GM12878 (cell line): Measurements from ENCODE around the gene KLHL5.

ENCODE experiments used
- NFYA ChIP-seq: IDR thresholded peaks from 2 replicates; pipeline ENCODE4 v1.6.1; 2011; ENCODE audit warnings: low read depth, mild to moderate bottlenecking, low read length, improper control_type of control experiment, borderline replicate concordance
- POLR2A ChIP-seq: IDR thresholded peaks from 2 replicates; pipeline ENCODE4 v1.6.1; 2011; ENCODE audit warnings: low read depth, mild to moderate bottlenecking, low read length
- RAD51 ChIP-seq: fragments of 450-650 bp; IDR thresholded peaks from 2 replicates; pipeline ENCODE4 v1.6.1; 2016; ENCODE audit warnings: moderate library complexity, mild to moderate bottlenecking, inconsistent platforms
- ZSCAN29 ChIP-seq: fragments of 450-650 bp; IDR thresholded peaks from 2 replicates; pipeline ENCODE4 v1.6.1; 2017; ENCODE audit warnings: mild to moderate bottlenecking, moderate library complexity
- TF ChIP-seq, protein P1 (sequence below): IDR thresholded peaks from 2 replicates; pipeline ENCODE4 v1.6.1; 2012; ENCODE audit warnings: low read depth, low read length, improper control_type of control experiment
- TF ChIP-seq, protein P2 (sequence below), 3 experiments: IDR thresholded peaks in 2 of 3; conservative IDR thresholded peaks in 1 of 3; 2 replicates each; pipeline ENCODE4 v1.5.1; 2011; ENCODE audit warnings: low read depth in 3 of 3, low read length in 3 of 3, mild to moderate bottlenecking in 3 of 3, control low read depth in 2 of 3, moderate library complexity in 2 of 3, inconsistent platforms in 1 of 3, mixed read lengths in 1 of 3; ENCODE audit not compliant: control insufficient read depth in 2 of 3, insufficient read depth in 1 of 3; ENCODE audit errors: extremely low read depth in 1 of 3

GRCh38 chr4:39126256-39127095 lies 64.4 kb downstream of the KLHL5 start:
- TF ChIP-seq POLR2A (no peak), ZSCAN29 (no peak), NFYA (no peak), RAD51 (no peak)
- TF ChIP-seq, protein P1, sequence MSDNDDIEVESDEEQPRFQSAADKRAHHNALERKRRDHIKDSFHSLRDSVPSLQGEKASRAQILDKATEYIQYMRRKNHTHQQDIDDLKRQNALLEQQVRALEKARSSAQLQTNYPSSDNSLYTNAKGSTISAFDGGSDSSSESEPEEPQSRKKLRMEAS, result no peak
- TF ChIP-seq, protein P2, sequence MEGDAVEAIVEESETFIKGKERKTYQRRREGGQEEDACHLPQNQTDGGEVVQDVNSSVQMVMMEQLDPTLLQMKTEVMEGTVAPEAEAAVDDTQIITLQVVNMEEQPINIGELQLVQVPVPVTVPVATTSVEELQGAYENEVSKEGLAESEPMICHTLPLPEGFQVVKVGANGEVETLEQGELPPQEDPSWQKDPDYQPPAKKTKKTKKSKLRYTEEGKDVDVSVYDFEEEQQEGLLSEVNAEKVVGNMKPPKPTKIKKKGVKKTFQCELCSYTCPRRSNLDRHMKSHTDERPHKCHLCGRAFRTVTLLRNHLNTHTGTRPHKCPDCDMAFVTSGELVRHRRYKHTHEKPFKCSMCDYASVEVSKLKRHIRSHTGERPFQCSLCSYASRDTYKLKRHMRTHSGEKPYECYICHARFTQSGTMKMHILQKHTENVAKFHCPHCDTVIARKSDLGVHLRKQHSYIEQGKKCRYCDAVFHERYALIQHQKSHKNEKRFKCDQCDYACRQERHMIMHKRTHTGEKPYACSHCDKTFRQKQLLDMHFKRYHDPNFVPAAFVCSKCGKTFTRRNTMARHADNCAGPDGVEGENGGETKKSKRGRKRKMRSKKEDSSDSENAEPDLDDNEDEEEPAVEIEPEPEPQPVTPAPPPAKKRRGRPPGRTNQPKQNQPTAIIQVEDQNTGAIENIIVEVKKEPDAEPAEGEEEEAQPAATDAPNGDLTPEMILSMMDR (IDR thresholded peaks at IDR 0.05 in 2 of 3, conservative IDR thresholded peaks at IDR 0.05 in 1 of 3; ENCODE audit: control insufficient read depth in 2 of 3, extremely low read depth in 1 of 3, insufficient read depth in 1 of 3, low read depth in 3 of 3, low read length in 3 of 3), result no peak
